Peyer's patch (tissue), 4 donors: ENCODE data around the gene CTCF. TPM values are rescaled to one million over a fixed set of nuclear protein-coding genes. Genes with fewer than 3 reads are reported as not detected.

Source experiments
- DNase-seq, 3 donors: peaks; one replicate each; pipeline ENCODE4 v3.0.0-alpha.2; 2017 to 2019
- H3K27ac ChIP-seq, 4 donors: fragments of 200-600 bp; sonication (generic); one replicate each; pipeline ENCODE4 v1.5.1; 2016 to 2019
- H3K27me3 ChIP-seq, 2 donors: fragments of 200-600 bp; sonication (generic); one replicate each; pipeline ENCODE4 v1.5.1; 2019
- H3K36me3 ChIP-seq, 3 donors: fragments of 200-600 bp; sonication (generic); one replicate each; pipeline ENCODE4 v1.5.1; 2016 to 2019
- H3K4me1 ChIP-seq, 4 donors: fragments of 200-600 bp; sonication (generic); one replicate each; pipeline ENCODE4 v1.5.1; 2016 to 2019
- H3K4me3 ChIP-seq, 4 donors: fragments of 200-600 bp; sonication (generic); 1 replicate in 3 of 4; 2 replicates in 1 of 4; pipeline ENCODE4 v1.5.1; 2016 to 2019; ENCODE audit warnings: mild to moderate bottlenecking in 1 of 4
- H3K9me3 ChIP-seq, 4 donors: fragments of 200-600 bp; sonication (generic); one replicate each; pipeline ENCODE4 v1.5.1; 2016 to 2019; ENCODE audit warnings: mild to moderate bottlenecking in 1 of 4
- CTCF ChIP-seq, 6 experiments: fragments of 450-650 bp in 4 of 6; fragments of 200-600 bp in 2 of 6; sonication (generic) in 1 of 6; IDR thresholded peaks; one replicate each; pipeline ENCODE4 v1.5.1; 2017 to 2019; ENCODE audit warnings: antibody characterized with exemption in 6 of 6, mild to moderate bottlenecking in 3 of 6, moderate library complexity in 1 of 6
- POLR2A ChIP-seq, 2 donors: fragments of 450-650 bp; IDR thresholded peaks; one replicate each; pipeline ENCODE4 v1.5.1; 2017; ENCODE audit warnings: antibody characterized with exemption in 2 of 2, mild to moderate bottlenecking in 2 of 2, moderate library complexity in 2 of 2
- total RNA-seq, 4 donors: library from RNA; depleted of rRNA; stranded (reverse); fragments of >200 nt; gene quantifications; one replicate each; pipeline ENCODE4 v1.1.0, GENCODE V29; 2016

Gene CTCF
- total RNA-seq, 4 donors from 2014 or later = 35.3 to 59.4 (median 42.7) TPM

- H3K4me1 ChIP-seq = peaks cover 3 to 31% (median 14%) of the 10 kb centered on the region in 4 donors
- TF ChIP-seq CTCF (IDR thresholded peaks at IDR 0.05) (no peak), POLR2A (IDR thresholded peaks at IDR 0.05) (no peak)
- no peaks in the 10 kb centered on the region for H3K27me3 ChIP-seq
- no peaks in the 10 kb centered on the region for H3K9me3 ChIP-seq
- DNase-seq = no peak
- peak overlapping the region in 1 of 4 donors; percentile 72 for H3K27ac ChIP-seq
- no peaks in the 10 kb centered on the region for H3K36me3 ChIP-seq
- H3K4me3 ChIP-seq = no peak overlapping the region
Measured at GRCh38 chr16:67672306-67672705, 110.0 kb downstream of the CTCF start.

GRCh38 chr16:67672739-67673662 lies 110.7 kb downstream of the CTCF start:
- Histone ChIP-seq H3K27ac (peak overlapping the region; percentile 6 to 72 (median 52)), H3K9me3 (no peaks in the 10 kb centered on the region), H3K4me3 (no peak overlapping the region), H3K4me1 (peaks cover 0 to 24% (median 7%) of the 10 kb centered on the region in 4 donors), H3K36me3 (no peaks in the 10 kb centered on the region), H3K27me3 (no peaks in the 10 kb centered on the region)
- no peak for TF ChIP-seq POLR2A (IDR thresholded peaks at IDR 0.05)
- TF ChIP-seq CTCF (IDR thresholded peaks at IDR 0.05) = peak; percentile 54 to 83 (median 75)
- peak; percentile 71 to 85 (median 72) for DNase-seq

GRCh38 chr16:67673712-67674580 lies 111.6 kb downstream of the CTCF start:
- H3K4me3 ChIP-seq = no peak overlapping the region
- peak in 2 of 3 donors; percentile 71 to 72 for DNase-seq

GRCh38 chr16:67674851-67675578 lies 112.7 kb downstream of the CTCF start:
- Histone ChIP-seq H3K9me3 (no peaks in the 10 kb centered on the region), H3K4me3 (no peak overlapping the region), H3K36me3 (no peaks in the 10 kb centered on the region), H3K27ac (no peak overlapping the region), H3K4me1 (peaks cover 0 to 19% (median 2%) of the 10 kb centered on the region in 4 donors), H3K27me3 (no peaks in the 10 kb centered on the region)
- TF ChIP-seq POLR2A (IDR thresholded peaks at IDR 0.05) (no peak), CTCF (IDR thresholded peaks at IDR 0.05) (peak in 2 of 6 experiments; percentile 15 to 25)
- no peak for DNase-seq

More at GRCh38 chr16:67673712-67674580, 111.6 kb downstream of the CTCF start:
- no peaks in the 10 kb centered on the region for H3K36me3 ChIP-seq
- peaks cover 0 to 19% (median 2%) of the 10 kb centered on the region in 4 donors for H3K4me1 ChIP-seq
- no peaks in the 10 kb centered on the region for H3K27me3 ChIP-seq
- TF ChIP-seq POLR2A (IDR thresholded peaks at IDR 0.05) (no peak), CTCF (IDR thresholded peaks at IDR 0.05) (no peak)
- no peaks in the 10 kb centered on the region for H3K9me3 ChIP-seq
- H3K27ac ChIP-seq = peak overlapping the region; percentile 6 to 72 (median 52)

- TF ChIP-seq CTCF (IDR thresholded peaks at IDR 0.05) (no peak), POLR2A (IDR thresholded peaks at IDR 0.05) (no peak)
- Histone ChIP-seq H3K27me3 (no peaks in the 10 kb centered on the region), H3K4me3 (no peak overlapping the region), H3K27ac (no peak overlapping the region), H3K4me1 (peaks cover 0 to 19% (median 2%) of the 10 kb centered on the region in 4 donors), H3K9me3 (no peaks in the 10 kb centered on the region), H3K36me3 (no peaks in the 10 kb centered on the region)
- no peak for DNase-seq
Measured at GRCh38 chr16:67675579-67675935, 113.2 kb downstream of the CTCF start.
